Measurements from ENCODE around the gene RGL1.

The RGL1 gene

GRCh38 chr1:183787704-183788103 is 17.2 kb upstream of the RGL1 start:
- DNase-seq, result no peak

GRCh38 chr1:183791319-183791718 is 13.6 kb upstream of the RGL1 start:
- DNase-seq, result no peak

- DNase-seq, result no peak
Measured at GRCh38 chr1:183792300-183792699, 12.6 kb upstream of the RGL1 start.

DNA sequence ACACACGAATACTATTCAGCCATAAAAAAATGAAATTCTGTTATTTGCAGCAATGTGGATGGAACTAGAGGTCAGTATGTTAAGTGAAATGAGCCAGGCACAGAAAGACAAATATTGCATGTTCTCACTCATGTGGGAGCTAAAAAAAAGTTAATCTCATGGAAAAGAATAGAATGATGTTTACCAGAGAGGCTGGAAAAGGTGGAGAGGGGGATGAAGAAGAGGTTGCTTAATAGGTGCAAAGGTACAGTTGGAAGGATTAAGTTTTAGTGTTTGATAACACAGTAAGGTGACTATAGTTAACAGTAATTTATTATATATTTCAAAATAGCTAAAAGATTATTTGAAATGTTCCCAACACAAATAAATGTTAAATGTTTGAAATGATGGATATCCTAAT is 10.8 kb upstream of the RGL1 start:
- no peak for DNase-seq

DNA sequence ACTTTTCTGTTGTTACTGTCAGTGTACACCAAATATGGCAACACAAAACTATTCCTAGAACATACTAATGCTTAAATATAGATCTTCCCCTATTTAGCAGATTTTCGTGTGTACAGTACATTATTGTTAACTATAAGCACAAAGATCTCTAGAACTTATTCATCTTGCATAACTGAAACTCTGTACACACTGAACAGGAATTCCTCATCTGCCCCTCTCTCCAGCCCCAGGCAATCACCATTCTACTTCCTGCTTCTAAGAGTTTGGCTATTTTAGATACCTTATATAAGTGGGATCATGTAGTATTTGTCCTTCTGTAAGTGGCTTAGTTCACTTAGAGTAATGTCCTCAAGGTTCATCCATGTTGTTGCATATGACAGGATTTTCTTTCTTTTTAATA is 4.5 kb upstream of the RGL1 start:
- no peak for DNase-seq

GRCh38 chr1:183801649-183802048 is 3.3 kb upstream of the RGL1 start:
- no peak for DNase-seq

- no peak for DNase-seq
Measured at GRCh38 chr1:183804387-183804786, 533 bp upstream of the RGL1 start.

GRCh38 chr1:183806125-183806524 is 1.2 kb downstream of the RGL1 start:
- DNase-seq, result no peak

DNA sequence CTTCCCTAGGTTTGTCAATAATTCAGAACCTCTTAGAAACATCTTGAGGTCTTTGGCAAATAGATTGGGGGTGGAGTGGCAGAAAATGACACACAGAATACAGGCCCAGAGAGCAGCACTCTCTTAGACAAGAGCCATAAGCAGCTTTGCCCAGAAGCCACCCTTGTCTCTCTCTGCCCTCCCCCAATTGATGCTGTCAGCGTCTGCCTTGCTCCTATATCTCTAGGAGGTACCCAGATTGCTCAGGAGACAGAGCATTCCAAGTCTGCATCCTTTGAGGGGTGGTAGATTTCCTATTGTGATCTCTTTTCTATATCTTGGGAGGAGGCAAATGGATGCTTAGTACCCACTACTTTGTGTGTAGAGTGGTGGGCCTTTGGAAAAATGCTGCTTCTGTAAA is 1.8 kb downstream of the RGL1 start:
- DNase-seq, result no peak

GRCh38 chr1:183807549-183808168 is 2.7 kb downstream of the RGL1 start:
- no peak for DNase-seq

DNA sequence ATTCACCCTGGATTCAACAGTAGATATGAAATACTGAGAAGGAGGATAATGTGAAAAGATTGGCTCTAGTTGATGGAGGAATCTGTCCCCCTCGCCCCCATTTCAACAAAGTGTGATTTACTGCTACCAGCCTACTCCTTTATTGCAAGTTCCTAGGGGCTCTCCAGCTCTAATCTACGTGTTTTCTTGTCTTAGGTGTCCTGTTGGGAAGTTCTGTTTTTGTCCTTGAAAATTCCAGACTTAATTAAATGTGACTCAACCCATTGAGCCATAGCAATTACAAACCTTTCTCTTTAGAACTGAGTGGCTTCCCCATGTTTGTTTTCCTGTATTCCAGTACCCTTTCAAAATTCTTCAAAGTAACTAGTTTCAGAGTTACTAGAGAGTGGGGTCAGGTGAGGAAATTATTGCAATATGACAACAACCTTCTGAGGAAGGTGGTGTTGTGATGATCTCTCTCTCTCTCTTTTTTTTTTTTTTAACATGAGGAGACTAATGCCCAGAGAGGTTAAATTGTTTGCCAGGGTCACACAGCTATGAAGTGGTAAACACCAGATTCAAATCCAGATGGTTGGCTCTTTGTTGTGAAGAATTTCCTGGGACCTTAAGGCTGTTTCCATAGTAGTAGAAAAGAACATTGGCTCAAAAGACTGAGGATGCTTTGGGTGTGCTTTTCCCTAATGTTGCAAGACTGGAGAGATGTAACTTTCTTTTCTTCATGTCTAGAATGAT is 3.5 kb downstream of the RGL1 start:
- DNase-seq, result no peak

- no peak for DNase-seq
Measured at GRCh38 chr1:183810121-183810520, 5.2 kb downstream of the RGL1 start.

DNA sequence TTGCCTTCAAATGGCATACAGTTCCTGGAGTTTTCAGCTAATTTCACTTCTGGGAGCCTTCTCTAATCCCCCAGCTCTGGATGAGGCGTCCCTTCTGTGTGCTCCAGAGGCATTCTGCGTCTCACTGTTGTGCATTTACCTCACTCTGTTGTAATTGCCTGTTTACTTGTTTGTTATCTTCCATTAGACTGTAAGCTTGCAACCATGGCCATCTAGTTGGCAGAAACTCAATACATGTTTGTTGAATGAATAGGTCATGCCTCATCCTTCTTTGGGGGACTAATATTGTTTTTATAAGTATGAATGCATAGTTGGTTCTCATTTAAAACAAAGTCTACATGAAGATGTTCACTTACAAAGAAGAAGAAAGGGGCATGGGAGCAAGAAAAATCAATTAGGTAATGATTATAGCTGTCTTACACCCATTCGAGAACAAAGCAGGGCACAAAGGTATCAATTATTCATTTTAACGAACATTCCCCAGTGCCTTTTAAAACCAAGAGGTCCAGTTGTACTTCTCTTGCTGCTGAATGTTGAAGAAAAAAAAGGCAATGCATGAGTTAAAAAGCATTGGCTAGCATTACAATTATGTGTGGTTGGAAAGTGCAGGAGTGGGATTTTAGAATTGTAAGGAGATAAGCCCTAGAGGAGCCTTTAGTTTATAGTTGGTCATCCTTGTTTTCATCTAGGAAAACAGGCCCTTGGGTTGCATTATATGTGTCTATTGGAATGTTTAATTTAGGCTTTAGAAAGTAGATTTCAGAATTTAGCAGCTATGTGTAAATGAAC is 6.0 kb downstream of the RGL1 start:
- no peak for DNase-seq

DNA sequence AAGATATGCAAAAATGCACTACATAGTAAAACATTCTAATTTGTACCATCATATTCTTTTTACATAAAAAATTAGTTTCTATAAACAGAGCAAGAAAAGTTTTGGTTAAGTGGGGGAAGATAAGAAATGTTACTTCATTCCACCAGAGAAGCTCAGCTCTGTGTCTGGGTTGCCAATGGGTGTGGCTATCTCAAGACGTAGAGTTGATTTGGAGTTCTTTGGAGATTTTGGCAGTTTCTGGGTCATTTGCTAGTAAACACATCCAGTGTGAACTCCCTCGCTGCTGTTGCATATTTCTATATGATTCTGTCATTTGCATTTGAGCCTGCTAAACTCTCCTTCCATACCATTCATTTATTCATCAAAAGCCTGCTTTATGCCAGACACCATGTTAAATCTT is 7.2 kb downstream of the RGL1 start:
- DNase-seq, result no peak

DNA sequence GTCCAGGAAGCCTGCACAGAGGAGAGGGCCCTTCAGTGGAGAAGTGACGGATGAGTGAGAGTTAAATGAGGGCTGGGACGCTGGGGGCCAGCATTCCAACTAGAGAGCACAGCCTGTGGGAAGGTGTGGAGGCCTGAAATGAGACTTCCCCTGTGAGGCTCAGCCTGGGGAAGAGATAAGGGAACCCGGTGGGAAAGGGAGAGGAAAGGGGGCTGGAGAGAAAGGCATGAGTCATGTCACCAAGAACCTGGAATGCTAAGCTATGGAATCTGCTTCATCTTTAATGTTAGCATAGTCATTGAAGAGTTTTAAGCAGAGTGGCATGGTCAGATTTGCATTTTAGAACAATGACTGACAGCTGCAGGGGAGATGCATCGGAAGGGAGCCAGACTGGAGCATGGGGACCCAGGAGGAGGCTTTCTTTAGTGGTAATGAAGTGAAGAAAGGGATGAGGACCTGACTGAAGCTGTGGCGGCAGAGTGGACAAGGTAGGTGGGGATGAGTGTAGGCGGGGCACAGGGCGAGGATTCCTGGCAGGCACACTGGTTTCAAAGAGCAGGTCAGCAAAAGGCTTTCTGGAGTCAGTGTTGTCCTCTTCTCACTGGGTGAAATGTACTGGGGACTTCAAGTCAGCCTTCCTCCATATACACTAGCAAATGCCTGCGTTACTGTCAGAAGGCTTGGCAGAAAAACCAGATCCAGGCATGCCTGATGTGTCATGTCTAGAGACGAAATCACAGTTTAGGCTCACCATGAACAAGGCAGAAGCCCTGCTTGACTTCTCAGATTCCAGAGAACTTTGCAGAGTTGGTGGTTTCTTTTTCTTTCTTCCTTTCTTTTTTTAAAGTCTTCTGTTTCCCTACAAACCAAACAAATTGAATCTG is 8.0 kb downstream of the RGL1 start:
- DNase-seq, result no peak

DNA sequence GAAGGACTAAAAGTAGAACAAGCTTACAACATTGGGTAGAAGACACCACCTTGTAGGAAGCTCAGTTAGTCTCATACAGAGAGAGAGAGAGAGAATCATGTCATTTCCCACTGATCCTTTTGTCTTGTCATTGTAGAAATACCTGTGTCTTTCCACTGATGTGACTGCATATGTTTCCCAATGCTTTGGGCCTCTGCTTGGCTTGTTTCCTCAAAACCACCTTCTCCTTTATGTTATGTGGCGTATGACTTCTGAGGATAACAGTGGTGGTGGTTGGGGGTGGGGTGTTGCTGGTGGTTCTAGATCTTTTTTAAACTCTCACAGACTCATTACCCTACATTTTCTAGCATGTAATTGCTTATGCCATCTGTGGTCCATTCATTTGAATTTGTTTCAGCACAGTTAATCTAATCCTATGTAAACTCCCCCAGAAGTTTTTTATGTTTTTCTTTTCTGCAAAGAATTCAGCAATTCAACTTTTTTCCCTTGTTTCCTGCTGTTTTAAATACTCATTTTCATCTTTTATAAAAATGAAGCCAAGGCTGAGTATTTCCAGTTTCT is 9.3 kb downstream of the RGL1 start:
- no peak for DNase-seq

DNA sequence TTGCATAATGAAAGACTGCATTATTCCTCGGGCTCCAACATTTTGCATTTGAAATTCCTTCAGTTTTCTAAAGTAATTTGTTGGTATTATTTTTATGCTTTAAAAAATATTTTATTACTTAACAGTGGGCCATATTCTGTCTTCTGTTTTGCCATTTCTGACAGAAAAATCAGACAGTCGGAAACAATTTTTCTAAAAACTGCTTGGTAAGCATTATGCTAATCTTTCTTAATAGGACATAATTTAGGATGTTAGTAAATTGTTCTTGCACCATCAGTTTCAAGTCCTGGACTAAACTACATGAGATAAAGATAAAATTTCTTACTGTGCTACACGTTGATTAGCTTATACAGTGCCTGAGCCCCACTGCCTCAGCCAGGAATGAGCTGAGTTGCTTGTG is 11.2 kb downstream of the RGL1 start:
- DNase-seq, result no peak

- DNase-seq, result no peak
Measured at GRCh38 chr1:183817576-183818288, 12.8 kb downstream of the RGL1 start.

- DNase-seq, result no peak
Measured at GRCh38 chr1:183819059-183819458, 14.1 kb downstream of the RGL1 start.

GRCh38 chr1:183821309-183821888 is 16.5 kb downstream of the RGL1 start:
- no peak for DNase-seq

GRCh38 chr1:183821889-183822611 is 17.1 kb downstream of the RGL1 start:
- no peak for DNase-seq
